B cell (primary cell): ENCODE data around the gene ZKSCAN2. TPM values are rescaled to one million over a fixed set of nuclear protein-coding genes. Genes with fewer than 3 reads are reported as not detected.

ENCODE experiments used
- ATAC-seq: fragments of 200-7000 bp; cut with Tn5 transposase; one replicate; pipeline ENCODE4 v1.10.0; 2021; ENCODE audit warnings: low read depth, mild to moderate bottlenecking, moderate number of reproducible peaks, moderate library complexity
- CTCF ChIA-PET: fragments of 350-600 bp; sonication (Branson Sonifier 250); formaldehyde crosslinking; loops from one replicate; lab custom pipeline; 2021; ENCODE audit warnings: antibody characterized with exemption, inconsistent platforms; lab: Charles Lee
- POLR2A ChIA-PET: fragments of 350-600 bp; sonication (Branson Sonifier 250); formaldehyde crosslinking; loops from one replicate; lab custom pipeline; 2021; ENCODE audit warnings: antibody characterized with exemption; lab: Charles Lee
- DNase-seq: peaks from one replicate; pipeline ENCODE4 v3.0.0; 2013
- H2AFZ ChIP-seq: 2 replicates; pipeline ENCODE4 v1.6.1; 2012; ENCODE audit warnings: mild to moderate bottlenecking, low read depth, low read length; ENCODE audit not compliant: insufficient read depth, poor library complexity, severe bottlenecking
- H3K27ac ChIP-seq, 2 donors: 1 replicate in 1 of 2; 2 replicates in 1 of 2; pipeline ENCODE4 v1.5.1; 2012 to 2013; ENCODE audit warnings: low read length in 2 of 2, mild to moderate bottlenecking in 2 of 2, moderate library complexity in 1 of 2
- H3K27me3 ChIP-seq, 4 experiments: fragments of 200-600 bp in 1 of 4; sonication (generic) in 1 of 4; replicated peaks in 1 of 4; 1 replicate in 2 of 4; 2 replicates in 2 of 4; pipeline versions ENCODE4 v1.6.1 to v1.7.0; 2013 to 2016; ENCODE audit warnings: low read length in 3 of 4, mild to moderate bottlenecking in 2 of 4, mixed read lengths in 1 of 4, moderate library complexity in 1 of 4; ENCODE audit not compliant: insufficient read depth in 4 of 4, control insufficient read depth in 3 of 4; ENCODE audit errors: control extremely low read depth in 1 of 4
- H3K36me3 ChIP-seq, 2 experiments: replicated peaks in 1 of 2; 1 replicate in 1 of 2; 2 replicates in 1 of 2; pipeline versions ENCODE4 v1.6.1 to v1.7.1; 2013; ENCODE audit warnings: low read length in 1 of 2; ENCODE audit not compliant: insufficient read depth in 2 of 2, control insufficient read depth in 1 of 2; ENCODE audit errors: control extremely low read depth in 1 of 2, extremely low read depth in 1 of 2
- H3K4me1 ChIP-seq, 2 donors: fragments of 200-600 bp in 1 of 2; sonication (generic) in 1 of 2; 1 replicate in 1 of 2; 2 replicates in 1 of 2; pipeline versions ENCODE4 v1.5.1 to v1.6.1; 2013 to 2017; ENCODE audit warnings: low read length in 2 of 2; ENCODE audit not compliant: control insufficient read depth in 2 of 2, insufficient read depth in 2 of 2
- H3K4me2 ChIP-seq: replicated peaks from 2 replicates; pipeline ENCODE3; 2012; ENCODE audit warnings: mild to moderate bottlenecking, low read depth, low read length; ENCODE audit not compliant: poor library complexity, severe bottlenecking
- H3K4me3 ChIP-seq, 5 experiments: fragments of 200-600 bp in 1 of 5; sonication (generic) in 1 of 5; 1 replicate in 3 of 5; 2 replicates in 2 of 5; pipeline versions ENCODE4 v1.5.1 to v1.7.0; 2011 to 2016; ENCODE audit warnings: low read length in 4 of 5, mild to moderate bottlenecking in 4 of 5, low read depth in 2 of 5, control low read depth in 1 of 5, moderate library complexity in 1 of 5; ENCODE audit not compliant: insufficient read depth in 1 of 5; ENCODE audit errors: control extremely low read depth in 1 of 5, extremely low read depth in 1 of 5
- H3K79me2 ChIP-seq: fragments of 200-600 bp; sonication (generic); one replicate; pipeline ENCODE4 v1.6.0; 2016; ENCODE audit warnings: low read length; ENCODE audit not compliant: control insufficient read depth, insufficient read depth
- H3K9ac ChIP-seq: fragments of 200-600 bp; sonication (generic); 2 replicates; pipeline ENCODE4 v1.6.1; 2017; ENCODE audit warnings: mild to moderate bottlenecking, low read length, moderate library complexity
- H3K9me3 ChIP-seq, 3 donors: one replicate each; pipeline versions ENCODE4 v1.6.1 to v1.7.1; 2013; ENCODE audit warnings: low read length in 2 of 3; ENCODE audit not compliant: control insufficient read depth in 2 of 3, insufficient read depth in 1 of 3; ENCODE audit errors: control extremely low read depth in 1 of 3
- H4K20me1 ChIP-seq: 2 replicates; pipeline ENCODE4 v1.6.0; 2012; ENCODE audit warnings: mild to moderate bottlenecking, low read length; ENCODE audit not compliant: insufficient read depth, control insufficient read depth, poor library complexity, severe bottlenecking
- H3K27ac Mint-ChIP-seq: one replicate; pipeline ENCODE4 v1.8.0; 2021; ENCODE audit warnings: mixed read lengths
- H3K27me3 Mint-ChIP-seq: one replicate; pipeline ENCODE4 v1.8.0; 2021; ENCODE audit warnings: mixed read lengths
- H3K4me1 Mint-ChIP-seq: one replicate; pipeline ENCODE4 v1.8.0; 2021; ENCODE audit warnings: mixed read lengths
- H3K4me3 Mint-ChIP-seq: one replicate; pipeline ENCODE4 v1.8.0; 2021; ENCODE audit warnings: mixed read lengths
- H3K9me3 Mint-ChIP-seq: one replicate; pipeline ENCODE4 v1.8.0; 2022; ENCODE audit warnings: mixed read lengths; ENCODE audit not compliant: insufficient read depth
- EZH2 ChIP-seq: IDR thresholded peaks from 2 replicates; pipeline ENCODE4 v1.6.1; 2012; ENCODE audit warnings: borderline replicate concordance, low read depth, mild to moderate bottlenecking, moderate library complexity, low read length; ENCODE audit not compliant: insufficient read depth, poor library complexity, severe bottlenecking
- WGBS: methylation state at CpG from one replicate; pipeline ENCODE4 v1.1.5; 2013; ENCODE audit warnings: missing lambda C conversion rate; ENCODE audit not compliant: insufficient coverage; 5-methylcytosine and 5-hydroxymethylcytosine counted together
- intact Hi-C: fragments of 100-400 bp; cut with micrococcal nuclease; formaldehyde crosslinking; loops from one replicate; pipeline ENCODE4 v1.10.0; 2022
- polyA minus RNA-seq: library from RNA; depleted of rRNA, polyadenylated mRNA; stranded (reverse); fragments of >200 nt; gene quantifications from 2 replicates; pipeline ENCODE4 v1.2.3, GENCODE V29; 2012
- polyA plus RNA-seq: library from polyadenylated mRNA; depleted of rRNA; stranded (reverse); fragments of >200 nt; gene quantifications from 2 replicates; pipeline ENCODE4 v1.2.3, GENCODE V29; 2012
- total RNA-seq, 2 donors: library from RNA; stranded (reverse); fragments of 120-200 nt in 1 of 2; gene quantifications; 1 replicate in 1 of 2; 2 replicates in 1 of 2; pipeline versions ENCODE4 v1.2.3 to v1.2.4, GENCODE V29; 2013 to 2022
- TF ChIP-seq, protein P1 (sequence below): fragments of 200-600 bp; IDR thresholded peaks from one replicate; pipeline ENCODE4 v1.8.0; 2022; ENCODE audit warnings: antibody characterized with exemption, mild to moderate bottlenecking

The ZKSCAN2 gene
- total RNA-seq (9.0 and 9.1 TPM in 2 replicates), polyA plus RNA-seq (0.85 and 2.1 TPM in 2 replicates), polyA minus RNA-seq (2.2 and 4.4 TPM in 2 replicates)
- total RNA-seq (2013), result 2.8 TPM

GRCh38 chr16:25257470-25257955 is at the start of gene ZKSCAN2:
ZKSCAN2 (minus strand) TSS chr16:25257845; CDS start chr16:25257127, 718 bp downstream.
- POLR2A ChIA-PET, result no interaction called here
- TF ChIP-seq, protein P1, sequence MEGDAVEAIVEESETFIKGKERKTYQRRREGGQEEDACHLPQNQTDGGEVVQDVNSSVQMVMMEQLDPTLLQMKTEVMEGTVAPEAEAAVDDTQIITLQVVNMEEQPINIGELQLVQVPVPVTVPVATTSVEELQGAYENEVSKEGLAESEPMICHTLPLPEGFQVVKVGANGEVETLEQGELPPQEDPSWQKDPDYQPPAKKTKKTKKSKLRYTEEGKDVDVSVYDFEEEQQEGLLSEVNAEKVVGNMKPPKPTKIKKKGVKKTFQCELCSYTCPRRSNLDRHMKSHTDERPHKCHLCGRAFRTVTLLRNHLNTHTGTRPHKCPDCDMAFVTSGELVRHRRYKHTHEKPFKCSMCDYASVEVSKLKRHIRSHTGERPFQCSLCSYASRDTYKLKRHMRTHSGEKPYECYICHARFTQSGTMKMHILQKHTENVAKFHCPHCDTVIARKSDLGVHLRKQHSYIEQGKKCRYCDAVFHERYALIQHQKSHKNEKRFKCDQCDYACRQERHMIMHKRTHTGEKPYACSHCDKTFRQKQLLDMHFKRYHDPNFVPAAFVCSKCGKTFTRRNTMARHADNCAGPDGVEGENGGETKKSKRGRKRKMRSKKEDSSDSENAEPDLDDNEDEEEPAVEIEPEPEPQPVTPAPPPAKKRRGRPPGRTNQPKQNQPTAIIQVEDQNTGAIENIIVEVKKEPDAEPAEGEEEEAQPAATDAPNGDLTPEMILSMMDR, result no peak
- no peak for TF ChIP-seq EZH2
- intact Hi-C loops, result loop anchor here (1.0 to 2.0 kb wide), 3 partner anchors 190 to 719 kb away; partner anchors contain the start of gene RBBP6
- Histone ChIP-seq H3K9me3 (no peaks in the 10 kb centered on the region), H2AFZ (peak within 1 kb of the TSS; percentile 92), H3K9ac (peak within 1 kb of the TSS; percentile 92), H3K79me2 (peaks cover 41% of the 10 kb centered on the region), H3K4me3 (peak within 1 kb of the TSS; percentile 57 to 81 (median 79)), H3K27me3 (no peaks in the 10 kb centered on the region), H3K4me1 (peaks cover 20 to 28% of the 10 kb centered on the region in 2 donors), H3K36me3 (peaks cover 0 to 12% of the 10 kb centered on the region in 2 experiments), H4K20me1 (peaks cover 19% of the 10 kb centered on the region), H3K27ac (peak within 1 kb of the TSS; percentile 79 to 92), H3K4me2 (peak within 1 kb of the TSS; percentile 92)
- ATAC-seq, result peak; percentile 90
- DNase-seq, result peak; percentile 91
- Mint-ChIP-seq H3K27me3 (no peaks in the 10 kb centered on the region), H3K27ac (peak within 1 kb of the TSS; percentile 98), H3K4me3 (peak within 1 kb of the TSS; percentile 98), H3K4me1 (peaks cover 38% of the 10 kb centered on the region), H3K9me3 (no peaks in the 10 kb centered on the region)
- CTCF ChIA-PET, result interaction anchor here (1.1 to 1.3 kb wide), 2 partner anchors 25 to 32 kb away, joined by 4 read pairs; no protein-coding TSS in a partner anchor
- under 1% methylated on average over 67 of the region's 69 CpGs for WGBS

DNA sequence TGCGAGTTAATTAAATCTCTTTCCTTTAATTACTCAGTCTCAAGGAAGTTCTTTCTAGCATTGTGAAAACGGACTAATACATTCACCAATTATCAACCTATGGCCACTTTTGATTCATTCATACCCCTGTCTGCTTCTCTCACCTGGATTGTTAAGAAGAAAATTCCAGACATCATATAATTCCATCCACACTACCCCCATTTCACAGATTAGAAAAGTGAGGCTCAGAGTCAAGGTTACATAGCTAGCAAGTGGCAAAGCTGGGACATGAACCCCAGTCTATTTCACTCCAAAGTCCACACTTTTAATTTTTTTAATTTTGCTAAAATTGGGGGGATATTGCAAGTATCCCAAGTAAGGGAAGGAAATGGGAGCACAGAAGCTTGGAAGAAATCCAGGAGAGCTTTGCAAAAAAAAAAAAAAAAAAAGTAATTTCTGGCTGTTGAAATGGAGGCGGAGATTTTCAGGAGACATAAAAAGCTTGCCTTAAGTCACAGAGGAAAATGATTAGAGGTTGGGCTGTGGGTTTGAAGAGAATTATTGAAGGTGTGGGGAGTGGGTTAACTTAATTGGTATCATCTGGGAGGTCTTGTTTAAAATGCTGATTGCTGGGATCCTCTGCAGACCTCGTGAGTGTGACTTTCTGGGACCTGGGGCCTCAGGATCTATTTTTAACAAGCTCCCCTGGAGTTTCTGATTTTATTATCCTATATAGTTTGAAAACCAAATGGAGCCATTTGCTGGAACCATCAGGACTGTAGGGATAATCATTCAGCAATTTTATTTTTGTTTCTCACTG is 42.3 kb upstream of the ZKSCAN2 start:
- intact Hi-C loops, result no loop called here
- no peaks in the 10 kb centered on the region for H3K36me3 ChIP-seq
- no peaks in the 10 kb centered on the region for H3K4me1 Mint-ChIP-seq
- TF ChIP-seq EZH2, result no peak
- TF ChIP-seq, protein P1, result no peak
- H4K20me1 ChIP-seq, result no peaks in the 10 kb centered on the region
- no peak overlapping the region for H3K27ac Mint-ChIP-seq
- POLR2A ChIA-PET, result no interaction called here
- CTCF ChIA-PET, result no interaction called here
- no peak overlapping the region for H3K4me3 Mint-ChIP-seq
- WGBS, result 92% methylated on average over 3 of the region's 4 CpGs
- H3K27me3 Mint-ChIP-seq, result peaks cover 20% of the 10 kb centered on the region
- ATAC-seq, result no peak
- no peak for DNase-seq
- no peaks in the 10 kb centered on the region for H3K27me3 ChIP-seq
- no peaks in the 10 kb centered on the region for H3K9me3 Mint-ChIP-seq
- H3K79me2 ChIP-seq, result no peaks in the 10 kb centered on the region
- H2AFZ ChIP-seq, result no peak overlapping the region
- no peak overlapping the region for H3K27ac ChIP-seq
- H3K9me3 ChIP-seq, result no peaks in the 10 kb centered on the region
- no peak overlapping the region for H3K9ac ChIP-seq
- H3K4me2 ChIP-seq, result no peak overlapping the region
- H3K4me3 ChIP-seq, result no peak overlapping the region
- no peaks in the 10 kb centered on the region for H3K4me1 ChIP-seq
